ENCODE measurements around the gene OSBPL10.

DNA sequence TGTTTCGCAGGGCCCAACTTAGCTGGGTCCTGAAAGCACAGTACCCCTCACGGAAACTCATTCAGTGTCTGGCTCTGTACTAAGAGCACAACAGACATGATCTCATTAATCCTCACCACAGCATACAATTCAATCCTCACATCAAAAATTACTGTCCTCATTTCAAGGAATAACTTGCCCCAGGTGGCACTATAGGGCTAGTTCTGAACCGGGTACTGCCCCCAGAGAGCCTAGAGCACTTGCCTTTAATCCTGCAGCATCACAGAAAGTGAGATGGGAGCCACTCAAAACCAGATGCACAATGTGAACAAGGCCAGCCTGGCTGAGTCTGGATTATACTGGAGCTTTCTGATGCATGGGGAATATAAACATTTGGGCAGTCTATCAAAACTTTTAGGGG lies 122.6 kb downstream of the OSBPL10 start:
- TF ChIP-seq, protein P1, sequence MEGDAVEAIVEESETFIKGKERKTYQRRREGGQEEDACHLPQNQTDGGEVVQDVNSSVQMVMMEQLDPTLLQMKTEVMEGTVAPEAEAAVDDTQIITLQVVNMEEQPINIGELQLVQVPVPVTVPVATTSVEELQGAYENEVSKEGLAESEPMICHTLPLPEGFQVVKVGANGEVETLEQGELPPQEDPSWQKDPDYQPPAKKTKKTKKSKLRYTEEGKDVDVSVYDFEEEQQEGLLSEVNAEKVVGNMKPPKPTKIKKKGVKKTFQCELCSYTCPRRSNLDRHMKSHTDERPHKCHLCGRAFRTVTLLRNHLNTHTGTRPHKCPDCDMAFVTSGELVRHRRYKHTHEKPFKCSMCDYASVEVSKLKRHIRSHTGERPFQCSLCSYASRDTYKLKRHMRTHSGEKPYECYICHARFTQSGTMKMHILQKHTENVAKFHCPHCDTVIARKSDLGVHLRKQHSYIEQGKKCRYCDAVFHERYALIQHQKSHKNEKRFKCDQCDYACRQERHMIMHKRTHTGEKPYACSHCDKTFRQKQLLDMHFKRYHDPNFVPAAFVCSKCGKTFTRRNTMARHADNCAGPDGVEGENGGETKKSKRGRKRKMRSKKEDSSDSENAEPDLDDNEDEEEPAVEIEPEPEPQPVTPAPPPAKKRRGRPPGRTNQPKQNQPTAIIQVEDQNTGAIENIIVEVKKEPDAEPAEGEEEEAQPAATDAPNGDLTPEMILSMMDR (IDR thresholded peaks at IDR 0.05), result no peak
- no peak for TF ChIP-seq EP300 (IDR thresholded peaks at IDR 0.05)
- TF ChIP-seq POLR2AphosphoS5 (IDR thresholded peaks at IDR 0.05), result no peak
